PC-9 (cell line): Measurements from ENCODE around the gene RAB31.

Source experiments
- EZH2 ChIP-seq: fragments of 200-600 bp; sonication (generic); IDR thresholded peaks from 2 replicates; pipeline ENCODE4 v1.8.0; 2017; ENCODE audit warnings: antibody characterized with exemption, low read depth
- TF ChIP-seq, protein P1 (sequence below): fragments of 200-600 bp; sonication (generic); conservative IDR thresholded peaks from 2 replicates; pipeline ENCODE4 v1.6.1; 2017; ENCODE audit warnings: mixed run types, antibody characterized with exemption, mild to moderate bottlenecking, moderate library complexity

DNA sequence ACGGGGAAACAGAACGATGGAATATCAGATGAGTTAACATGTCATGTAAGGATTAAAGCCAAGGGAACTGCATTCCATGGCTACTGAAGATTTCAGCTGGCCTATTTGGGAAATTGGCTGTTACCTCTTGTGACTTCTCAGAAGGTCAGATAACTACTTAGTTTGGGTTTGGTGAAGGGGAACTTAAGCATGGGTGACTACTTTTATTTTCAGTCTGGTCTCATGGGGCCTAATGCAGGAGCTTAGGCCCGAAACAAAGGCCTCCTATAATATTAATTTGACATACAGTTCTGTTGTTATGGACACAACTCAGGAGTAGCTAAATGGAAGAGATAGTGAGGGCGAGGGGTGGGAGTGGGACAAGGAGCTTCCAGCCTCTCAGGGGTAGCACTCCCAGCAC lies 133.7 kb downstream of the RAB31 start:
- TF ChIP-seq, protein P1, sequence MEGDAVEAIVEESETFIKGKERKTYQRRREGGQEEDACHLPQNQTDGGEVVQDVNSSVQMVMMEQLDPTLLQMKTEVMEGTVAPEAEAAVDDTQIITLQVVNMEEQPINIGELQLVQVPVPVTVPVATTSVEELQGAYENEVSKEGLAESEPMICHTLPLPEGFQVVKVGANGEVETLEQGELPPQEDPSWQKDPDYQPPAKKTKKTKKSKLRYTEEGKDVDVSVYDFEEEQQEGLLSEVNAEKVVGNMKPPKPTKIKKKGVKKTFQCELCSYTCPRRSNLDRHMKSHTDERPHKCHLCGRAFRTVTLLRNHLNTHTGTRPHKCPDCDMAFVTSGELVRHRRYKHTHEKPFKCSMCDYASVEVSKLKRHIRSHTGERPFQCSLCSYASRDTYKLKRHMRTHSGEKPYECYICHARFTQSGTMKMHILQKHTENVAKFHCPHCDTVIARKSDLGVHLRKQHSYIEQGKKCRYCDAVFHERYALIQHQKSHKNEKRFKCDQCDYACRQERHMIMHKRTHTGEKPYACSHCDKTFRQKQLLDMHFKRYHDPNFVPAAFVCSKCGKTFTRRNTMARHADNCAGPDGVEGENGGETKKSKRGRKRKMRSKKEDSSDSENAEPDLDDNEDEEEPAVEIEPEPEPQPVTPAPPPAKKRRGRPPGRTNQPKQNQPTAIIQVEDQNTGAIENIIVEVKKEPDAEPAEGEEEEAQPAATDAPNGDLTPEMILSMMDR: no peak
- no peak for TF ChIP-seq EZH2
